Retinal pigment epithelial cell (primary cell): ENCODE data around the gene PDE4A.

Experiments used
- DNase-seq: peaks from one replicate; pipeline ENCODE4 v3.0.0-alpha.2; 2010; ENCODE audit warnings: low read depth
- H3K4me3 ChIP-seq: 2 replicates; pipeline ENCODE4 v1.5.1; 2011; ENCODE audit warnings: mild to moderate bottlenecking, low read length, control low read depth, moderate library complexity
- CTCF ChIP-seq: conservative IDR thresholded peaks from 2 replicates; pipeline ENCODE4 v1.5.1; 2011; ENCODE audit warnings: low read depth, low read length, control low read depth, inconsistent platforms

Gene PDE4A

DNA sequence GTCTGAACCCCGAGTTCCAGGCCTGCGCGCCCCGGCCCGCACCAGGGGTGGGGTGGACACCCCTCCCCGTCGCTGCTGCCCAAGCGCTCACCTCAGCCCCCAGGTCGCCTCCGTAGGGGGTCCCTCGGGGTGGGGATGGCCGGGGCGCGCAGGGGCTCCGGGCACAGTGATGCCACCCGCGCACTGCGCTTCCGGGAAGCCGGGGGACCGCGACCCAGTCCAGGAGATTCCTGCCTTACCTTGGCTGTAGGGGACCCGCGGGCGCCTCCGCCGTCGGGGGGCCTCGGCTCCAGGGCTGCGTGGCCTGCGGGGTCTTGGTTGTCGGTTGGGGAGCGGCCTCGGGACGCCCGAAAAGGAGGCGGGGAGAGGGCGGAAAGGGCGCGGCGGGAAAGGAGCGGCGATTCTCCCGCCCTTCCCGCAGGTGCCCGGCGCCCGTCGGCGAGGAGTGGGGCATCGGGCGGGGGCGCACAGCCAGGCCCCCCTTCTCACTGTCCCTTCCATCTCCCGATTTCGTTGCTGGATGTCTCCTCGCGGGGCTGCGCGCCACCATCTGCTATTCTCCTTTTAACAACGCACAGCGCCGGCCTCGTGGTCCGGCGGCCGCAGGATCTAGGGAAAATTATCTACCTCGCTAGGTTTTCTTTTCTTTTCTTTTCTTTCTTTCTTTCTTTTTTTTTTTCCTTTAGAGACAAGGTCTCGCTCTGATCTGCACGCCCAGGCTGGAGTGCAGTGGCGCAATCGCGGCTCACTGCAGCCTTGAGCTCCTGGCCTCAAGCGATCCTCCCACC is 82.9 kb downstream of the PDE4A start, which contains the start of gene KEAP1:
KEAP1 (minus strand) TSS at position 355 of the 788 bp plus-strand sequence. CDS start 3,323 bp downstream, outside the sequence.
- TF ChIP-seq CTCF, result no peak
- peak within 1 kb of the TSS; percentile 81 for H3K4me3 ChIP-seq
- no peak for DNase-seq

- peak; percentile 86 for TF ChIP-seq CTCF
- no peak for DNase-seq
- no peak overlapping the region for H3K4me3 ChIP-seq
These were observed 85.4 kb downstream of the PDE4A start for GRCh38 chr19:10505583-10506229.

GRCh38 chr19:10508036-10508435 is 87.7 kb downstream of the PDE4A start:
- no peak for TF ChIP-seq CTCF
- no peak overlapping the region for H3K4me3 ChIP-seq
- DNase-seq, result no peak

- DNase-seq, result no peak
- H3K4me3 ChIP-seq, result no peak overlapping the region
- TF ChIP-seq CTCF, result no peak
These were observed 88.4 kb downstream of the PDE4A start for GRCh38 chr19:10508707-10509106.

- no peak overlapping the region for H3K4me3 ChIP-seq
- TF ChIP-seq CTCF, result peak; percentile 84
- DNase-seq, result no peak
These were observed 90.0 kb downstream of the PDE4A start for GRCh38 chr19:10510301-10510802.

DNA sequence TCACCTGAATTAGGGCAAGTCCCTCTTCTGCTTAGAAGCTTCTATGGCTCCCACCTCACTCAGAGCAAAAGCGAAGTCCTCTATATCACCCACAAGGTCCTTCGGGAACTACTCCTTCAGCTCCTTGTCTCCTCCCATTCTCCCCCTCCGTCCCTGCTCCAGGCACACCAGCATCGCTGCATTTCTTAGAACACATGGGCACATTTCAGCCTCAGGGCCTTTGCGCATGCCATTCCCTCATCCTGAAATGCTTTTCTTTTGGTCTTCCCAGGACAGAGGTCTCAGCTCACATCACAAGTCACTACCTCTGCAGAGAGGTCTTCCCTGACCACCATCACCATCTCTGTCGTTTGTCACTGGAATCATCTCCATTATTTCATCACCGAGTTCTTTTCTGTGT is 92.9 kb downstream of the PDE4A start:
- no peak overlapping the region for H3K4me3 ChIP-seq
- no peak for DNase-seq
- no peak for TF ChIP-seq CTCF
